ENCODE data around the gene SYNPO.

The SYNPO gene

GRCh38 chr5:150659360-150660107 is 19.1 kb downstream of the SYNPO start:
- DNase-seq: no peak

DNA sequence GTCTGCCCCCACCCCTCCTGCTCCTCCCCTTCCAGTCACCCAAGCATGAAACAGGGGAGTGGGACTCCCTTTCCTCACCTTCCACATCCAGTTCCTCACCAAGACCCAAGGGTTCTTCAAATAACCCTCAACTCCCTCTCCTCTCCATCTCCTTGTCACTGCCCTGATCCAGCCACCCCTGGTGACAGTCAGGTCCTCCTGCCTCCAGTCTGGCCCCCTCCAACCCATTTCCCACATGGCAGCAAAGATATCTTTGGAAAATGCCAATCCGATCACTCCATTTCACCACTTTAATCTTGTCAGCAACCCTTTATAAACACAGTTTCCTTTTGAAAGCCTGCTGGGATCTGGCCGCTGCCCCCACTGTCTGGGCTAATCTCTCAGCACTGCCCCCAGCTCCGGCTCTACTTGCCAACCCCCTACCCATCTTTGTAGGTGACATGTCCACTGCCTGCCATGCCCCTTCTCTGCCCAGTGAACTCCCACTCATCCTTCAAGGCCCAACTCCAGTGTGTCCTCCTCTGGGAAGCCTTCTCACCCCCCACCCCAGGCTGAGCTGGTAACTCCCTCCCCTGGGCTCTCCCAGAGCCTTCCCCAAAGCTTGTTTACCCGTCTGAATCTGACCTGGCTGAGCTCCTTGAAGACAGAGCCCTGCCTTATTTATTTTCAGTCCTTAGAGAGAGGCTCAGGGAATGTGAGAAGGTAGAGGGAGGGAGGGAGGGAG is 19.8 kb downstream of the SYNPO start:
- DNase-seq: no peak

DNA sequence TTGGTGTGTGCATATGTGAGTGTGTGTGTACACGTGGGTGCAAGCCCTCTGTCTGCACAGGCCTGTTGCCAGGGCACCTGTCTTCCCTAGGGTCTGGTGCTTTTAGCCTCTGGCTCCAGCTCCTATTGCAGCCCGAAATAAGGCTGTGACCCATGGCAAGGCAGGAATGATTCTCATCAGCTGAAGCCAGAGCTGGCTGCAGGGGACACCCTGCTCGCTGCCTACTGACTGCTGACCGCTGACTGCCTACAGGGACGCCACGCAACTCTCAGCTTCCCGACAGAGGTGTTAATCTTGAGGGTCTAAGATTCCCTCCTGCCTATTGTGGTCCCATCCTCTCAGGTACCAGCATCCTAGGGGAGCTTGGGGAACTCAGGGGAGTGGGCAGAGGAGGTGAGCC is 20.6 kb downstream of the SYNPO start, which contains the start of gene MYOZ3:
MYOZ3 (plus strand) TSS at position 166 of the 400 bp plus-strand sequence. CDS start 1,691 bp downstream, outside the sequence.
- no peak for DNase-seq

- DNase-seq: no peak
These were observed 21.5 kb downstream of the SYNPO start for GRCh38 chr5:150661821-150662596.

DNA sequence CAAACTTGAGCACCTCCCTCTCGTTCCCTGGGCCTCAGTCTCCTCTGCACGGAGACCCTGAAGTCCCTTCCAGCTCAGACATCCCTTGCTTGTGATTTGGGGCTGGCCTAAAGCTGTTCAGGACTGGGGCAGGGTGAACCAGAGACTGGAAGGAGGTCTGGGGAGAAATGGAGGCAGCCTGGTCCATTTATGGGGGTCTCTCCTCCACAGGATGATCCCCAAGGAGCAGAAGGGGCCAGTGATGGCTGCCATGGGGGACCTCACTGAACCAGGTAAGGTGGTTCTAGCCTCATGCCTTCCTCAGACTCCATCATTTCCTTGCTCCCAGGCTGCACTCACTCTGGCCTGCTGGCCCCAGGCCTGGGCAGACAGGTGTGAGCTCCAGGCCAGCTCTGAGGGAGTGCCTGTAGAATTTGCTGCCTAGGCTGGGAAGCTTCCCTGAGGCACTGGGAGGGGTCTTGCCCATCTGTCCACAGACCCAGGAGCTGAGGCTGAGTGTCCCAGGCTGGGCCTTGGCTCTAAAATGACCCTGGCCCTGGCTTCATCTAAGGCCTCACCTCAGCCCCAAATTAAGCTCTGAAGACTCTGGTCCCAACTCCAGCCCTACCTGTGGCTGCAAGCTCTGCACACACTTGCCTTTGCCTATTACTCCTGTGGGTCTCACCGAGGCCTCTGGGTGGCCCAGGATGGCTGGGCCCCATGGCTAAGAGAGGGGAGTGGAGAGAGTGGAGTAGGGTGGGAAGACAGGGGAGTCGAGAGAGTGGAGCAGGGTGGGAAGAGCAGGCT is 22.5 kb downstream of the SYNPO start:
- no peak for DNase-seq

DNA sequence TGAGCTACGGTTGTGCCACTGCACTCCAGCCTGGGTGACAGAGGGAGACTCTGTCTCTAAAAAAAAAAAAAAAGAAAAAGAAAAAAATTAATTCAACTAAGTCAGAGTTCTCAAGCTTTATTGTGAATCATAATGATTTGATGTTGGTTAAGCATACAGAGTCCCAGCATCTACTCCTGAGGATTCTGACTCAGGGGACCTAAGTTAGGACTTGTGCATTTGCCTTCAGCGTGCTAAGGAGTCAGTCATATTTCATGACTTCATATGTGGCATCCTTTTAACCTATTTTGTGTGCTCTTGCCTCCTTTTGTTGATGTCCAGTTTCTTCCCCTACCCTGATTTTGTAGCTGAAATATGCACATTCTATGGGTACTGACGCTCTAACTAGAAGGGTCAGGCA is 23.5 kb downstream of the SYNPO start:
- no peak for DNase-seq

DNA sequence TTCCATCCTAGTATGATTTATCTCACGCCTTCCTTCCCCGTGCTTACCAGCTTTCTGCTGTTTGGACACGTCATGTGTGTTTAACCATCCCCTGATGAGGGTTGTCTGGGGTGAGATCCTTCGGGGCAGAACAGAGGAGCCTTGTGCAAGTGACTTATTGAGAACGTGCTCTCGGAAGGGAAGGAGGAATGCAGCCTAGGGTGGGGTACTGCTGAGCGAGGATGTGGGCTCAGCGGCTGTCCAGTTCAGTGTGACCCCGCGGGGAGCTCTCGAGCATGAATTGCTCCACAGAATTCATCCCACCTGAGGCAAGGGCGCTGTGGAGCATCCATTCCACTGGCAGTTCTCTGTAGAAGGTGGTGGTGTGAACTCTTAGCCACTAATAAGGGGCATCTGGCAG is 24.6 kb downstream of the SYNPO start:
- peak; percentile 65 for DNase-seq

DNA sequence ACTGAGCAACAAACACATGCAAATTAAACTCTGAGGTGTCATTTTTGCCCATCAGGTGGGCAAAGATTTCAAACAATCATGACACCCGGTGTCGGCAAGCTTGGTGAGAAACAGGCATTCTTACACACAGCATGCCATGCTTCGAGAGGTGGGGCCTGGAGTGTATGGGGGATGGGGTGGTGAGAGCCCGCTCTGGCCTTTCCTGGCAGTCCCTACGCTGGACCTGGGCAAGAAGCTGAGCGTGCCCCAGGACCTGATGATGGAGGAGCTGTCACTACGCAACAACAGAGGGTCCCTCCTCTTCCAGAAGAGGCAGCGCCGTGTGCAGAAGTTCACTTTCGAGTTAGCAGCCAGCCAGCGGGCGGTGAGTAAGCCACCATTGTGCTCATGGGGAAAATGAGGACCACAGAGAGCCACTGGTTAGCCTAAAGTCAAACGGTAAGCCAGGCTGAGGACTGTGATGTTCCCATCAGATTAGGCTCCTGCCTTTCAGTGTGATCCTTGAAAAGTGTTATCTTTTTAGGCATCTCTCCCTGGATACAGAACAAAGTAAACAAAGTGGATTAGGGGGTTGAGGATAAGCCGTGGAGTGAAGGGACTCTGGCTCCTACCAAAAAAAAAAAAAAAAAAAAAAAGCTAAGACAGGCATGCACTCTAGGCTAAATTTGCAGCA is 30.0 kb downstream of the SYNPO start:
- DNase-seq: no peak

GRCh38 chr5:150670948-150671310 is 30.5 kb downstream of the SYNPO start:
- no peak for DNase-seq

GRCh38 chr5:150671509-150672236 is 31.2 kb downstream of the SYNPO start:
- no peak for DNase-seq

DNA sequence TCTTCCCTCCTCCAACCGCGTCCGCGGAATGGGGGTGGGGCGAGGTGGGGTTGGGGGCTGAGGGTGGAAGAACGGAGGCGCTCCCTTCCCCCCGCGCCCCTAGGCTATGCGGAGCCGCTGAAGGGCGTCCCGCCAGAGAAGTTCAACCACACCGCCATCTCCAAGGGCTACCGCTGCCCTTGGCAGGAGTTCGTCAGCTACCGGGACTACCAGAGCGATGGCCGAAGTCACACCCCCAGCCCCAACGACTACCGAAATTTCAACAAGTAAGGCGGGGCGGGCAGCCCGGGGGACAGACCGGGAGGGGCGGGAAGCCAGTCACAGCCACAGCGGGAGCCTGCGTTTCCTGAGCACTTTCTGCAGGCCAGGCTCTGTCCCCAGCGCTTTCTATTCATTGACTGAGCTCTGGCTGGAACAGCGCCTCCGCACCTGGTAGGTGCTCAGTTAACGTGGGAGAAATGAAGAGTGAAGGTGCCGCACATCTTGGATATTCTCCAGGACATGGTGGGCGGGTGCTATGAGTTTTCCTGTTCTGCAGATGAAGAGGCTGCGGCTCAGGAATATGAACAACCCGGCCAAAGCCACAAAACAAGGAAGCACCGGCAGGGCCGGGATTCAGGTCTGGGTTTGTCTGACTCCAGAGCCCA is 31.9 kb downstream of the SYNPO start:
- DNase-seq: peak; percentile 35

DNA sequence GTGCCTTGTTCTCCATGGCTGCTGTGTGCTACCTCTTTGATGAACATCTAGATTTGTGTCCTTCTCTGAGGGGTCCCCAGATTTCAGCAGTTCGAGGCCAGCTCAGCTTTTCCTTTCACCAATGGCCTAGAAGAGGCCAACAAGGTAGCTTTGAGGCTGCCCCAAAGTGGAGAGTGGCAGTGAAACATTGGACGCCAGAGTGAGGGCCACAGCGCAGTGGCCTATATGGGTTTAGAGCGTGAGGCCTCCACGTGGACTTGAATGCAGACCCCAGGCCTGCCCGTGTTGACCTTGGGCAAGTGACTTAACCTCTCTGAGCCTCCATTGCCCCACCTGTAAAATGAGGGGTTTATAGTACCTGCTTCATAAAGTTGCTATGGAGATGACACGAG is 32.4 kb downstream of the SYNPO start:
- DNase-seq: no peak

GRCh38 chr5:150674341-150674821 is 33.9 kb downstream of the SYNPO start:
- no peak for DNase-seq

DNA sequence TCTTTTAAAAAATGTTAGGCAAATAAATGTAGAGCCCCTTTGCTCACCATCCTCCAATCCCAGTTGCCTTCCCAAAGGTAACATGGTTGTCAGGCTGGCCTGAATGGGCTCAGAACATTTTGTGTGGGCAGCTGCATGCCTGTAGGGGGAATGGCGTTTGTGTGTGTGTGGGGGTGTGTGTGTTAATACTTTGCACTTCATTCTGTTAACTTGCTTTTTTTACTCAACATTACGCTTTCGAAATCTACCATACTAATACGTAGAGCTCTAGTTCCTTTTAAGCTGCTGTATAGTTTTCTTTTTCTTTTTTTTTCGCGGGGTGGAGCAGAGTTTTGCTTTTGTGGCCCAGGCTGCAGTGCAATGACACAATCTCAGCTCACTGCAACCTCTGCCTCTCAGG is 34.6 kb downstream of the SYNPO start:
- DNase-seq: no peak

GRCh38 chr5:150676578-150676977 is 36.1 kb downstream of the SYNPO start:
- no peak for DNase-seq

DNA sequence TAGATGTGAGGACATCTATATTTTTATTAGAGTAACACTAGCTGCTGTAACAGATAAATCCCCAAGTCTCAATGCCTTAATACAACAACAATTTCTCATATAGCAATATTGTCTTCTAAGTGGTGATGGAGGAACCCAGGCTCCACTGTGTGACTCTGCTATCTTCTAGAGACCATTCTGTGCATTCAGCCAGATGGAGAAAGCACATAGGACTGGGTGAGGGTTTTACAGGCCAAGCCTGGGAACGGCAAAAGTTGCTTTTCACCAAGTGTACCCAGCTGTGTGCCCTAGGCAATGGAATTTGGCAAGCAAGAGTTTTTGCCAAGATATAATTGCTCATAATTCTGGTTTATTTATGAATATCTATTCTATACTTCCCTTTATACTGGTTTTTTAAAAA is 48.7 kb downstream of the SYNPO start:
- DNase-seq: no peak

GRCh38 chr5:150690760-150691159 is 50.3 kb downstream of the SYNPO start:
- no peak for DNase-seq

- DNase-seq: no peak
These were observed 51.8 kb downstream of the SYNPO start for GRCh38 chr5:150692276-150692675.

- peak; percentile 56 for DNase-seq
These were observed 54.2 kb downstream of the SYNPO start for GRCh38 chr5:150694612-150695011.

DNA sequence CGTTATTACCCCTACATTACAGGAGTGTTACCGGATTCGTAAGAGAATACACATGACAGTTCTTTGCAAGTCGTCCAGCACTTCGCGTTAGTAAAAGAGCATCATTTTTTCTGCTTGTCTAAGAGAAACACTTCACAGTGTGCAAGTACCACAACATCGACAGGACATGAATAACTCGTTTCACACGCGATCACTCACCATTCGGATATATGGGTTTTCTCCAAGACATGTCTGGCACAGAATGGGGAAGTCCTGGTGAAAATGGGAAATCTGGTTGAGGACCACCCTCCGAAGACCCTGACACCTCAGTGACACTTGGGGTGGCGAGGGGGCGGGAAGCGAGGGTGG is 59.8 kb downstream of the SYNPO start:
- peak; percentile 5 for DNase-seq
